ENCODE measurements around the gene SMARCA2.

The SMARCA2 gene

DNA sequence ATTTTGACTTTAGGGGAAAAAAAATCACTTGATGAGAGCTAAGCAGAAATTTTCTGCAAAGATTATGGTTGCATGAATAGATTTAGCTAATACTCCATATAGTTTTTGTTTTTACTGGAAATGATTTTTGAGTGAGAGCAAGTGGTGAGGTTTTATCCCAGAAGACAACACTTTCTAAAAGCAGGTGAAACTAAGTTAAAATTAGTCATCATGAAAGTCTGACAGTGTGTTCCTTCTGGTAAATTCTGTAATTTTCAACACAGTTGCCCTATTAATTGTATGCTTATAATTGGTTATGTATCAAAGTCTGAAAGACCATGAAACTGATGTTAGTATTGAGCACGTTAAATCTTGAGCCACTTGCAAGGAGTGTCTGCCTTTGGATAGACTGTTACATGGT is 91.5 kb downstream of the SMARCA2 start:
- no peak for DNase-seq (ENCODE audit: low read depth)
- TF ChIP-seq, protein P1, sequence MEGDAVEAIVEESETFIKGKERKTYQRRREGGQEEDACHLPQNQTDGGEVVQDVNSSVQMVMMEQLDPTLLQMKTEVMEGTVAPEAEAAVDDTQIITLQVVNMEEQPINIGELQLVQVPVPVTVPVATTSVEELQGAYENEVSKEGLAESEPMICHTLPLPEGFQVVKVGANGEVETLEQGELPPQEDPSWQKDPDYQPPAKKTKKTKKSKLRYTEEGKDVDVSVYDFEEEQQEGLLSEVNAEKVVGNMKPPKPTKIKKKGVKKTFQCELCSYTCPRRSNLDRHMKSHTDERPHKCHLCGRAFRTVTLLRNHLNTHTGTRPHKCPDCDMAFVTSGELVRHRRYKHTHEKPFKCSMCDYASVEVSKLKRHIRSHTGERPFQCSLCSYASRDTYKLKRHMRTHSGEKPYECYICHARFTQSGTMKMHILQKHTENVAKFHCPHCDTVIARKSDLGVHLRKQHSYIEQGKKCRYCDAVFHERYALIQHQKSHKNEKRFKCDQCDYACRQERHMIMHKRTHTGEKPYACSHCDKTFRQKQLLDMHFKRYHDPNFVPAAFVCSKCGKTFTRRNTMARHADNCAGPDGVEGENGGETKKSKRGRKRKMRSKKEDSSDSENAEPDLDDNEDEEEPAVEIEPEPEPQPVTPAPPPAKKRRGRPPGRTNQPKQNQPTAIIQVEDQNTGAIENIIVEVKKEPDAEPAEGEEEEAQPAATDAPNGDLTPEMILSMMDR (IDR thresholded peaks at IDR 0.05; ENCODE audit: insufficient read depth, low read depth, low read length, missing control alignments): no peak
- H3K4me3 ChIP-seq (ENCODE audit: low read length): no peak overlapping the region

DNA sequence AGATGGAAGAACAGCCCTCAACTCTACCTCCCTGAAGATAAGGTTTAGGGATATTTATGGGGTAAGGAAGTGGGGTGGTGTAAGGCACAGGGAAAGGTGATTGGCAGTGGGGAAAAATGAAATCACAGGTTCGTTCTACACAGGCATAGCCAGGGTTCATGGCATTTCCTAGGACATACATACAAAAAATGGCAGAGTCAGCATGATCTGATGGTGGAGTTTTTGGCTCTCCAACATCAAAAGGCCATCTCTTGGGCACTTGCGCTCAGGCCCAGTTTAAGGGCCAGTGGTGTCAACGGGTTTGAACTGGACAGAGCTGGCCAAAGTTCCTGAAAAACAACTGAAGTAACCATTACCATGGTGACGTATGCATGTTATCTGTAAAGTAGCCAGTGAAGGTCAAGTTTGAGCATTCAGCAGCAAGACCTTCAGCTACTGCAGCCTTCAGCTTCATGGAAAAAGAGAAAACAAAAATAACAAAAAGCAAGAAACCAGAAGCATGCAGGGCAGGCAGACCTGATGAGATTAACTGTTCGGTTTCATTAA is 92.8 kb downstream of the SMARCA2 start:
- no peak overlapping the region for H3K4me3 ChIP-seq (ENCODE audit: low read length)
- TF ChIP-seq, protein P1 (IDR thresholded peaks at IDR 0.05; ENCODE audit: insufficient read depth, low read depth, low read length, missing control alignments): no peak
- no peak for DNase-seq (ENCODE audit: low read depth)

DNA sequence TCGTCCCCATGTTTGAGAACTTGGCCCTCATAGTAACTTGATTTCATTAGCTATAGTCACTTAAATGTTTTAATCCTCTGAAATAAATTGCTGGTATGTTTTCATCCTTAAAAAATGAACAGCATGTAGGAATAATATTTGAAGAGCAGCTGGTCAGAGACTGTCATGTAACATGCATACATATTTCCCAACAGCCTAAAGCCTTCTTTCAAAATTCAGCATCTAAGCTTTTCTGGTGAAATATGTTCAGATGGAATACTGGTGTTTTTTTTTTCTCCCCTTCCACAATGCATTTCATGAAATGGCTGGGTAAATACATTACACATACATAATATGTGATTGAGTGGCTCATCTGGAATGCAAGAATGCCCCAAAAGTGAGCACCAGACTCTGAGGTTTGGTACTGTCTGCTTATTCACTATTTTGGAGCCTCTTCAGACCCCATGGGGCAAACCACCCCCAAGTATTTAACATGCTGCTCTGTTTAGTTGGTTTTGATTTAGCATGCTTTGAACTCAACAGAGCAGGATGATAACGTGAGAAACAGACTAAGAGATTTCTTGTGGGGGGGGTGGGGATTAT is 94.0 kb downstream of the SMARCA2 start:
- TF ChIP-seq, protein P1 (IDR thresholded peaks at IDR 0.05; ENCODE audit: insufficient read depth, low read depth, low read length, missing control alignments): no peak
- DNase-seq (ENCODE audit: low read depth): no peak
- no peak overlapping the region for H3K4me3 ChIP-seq (ENCODE audit: low read length)

DNA sequence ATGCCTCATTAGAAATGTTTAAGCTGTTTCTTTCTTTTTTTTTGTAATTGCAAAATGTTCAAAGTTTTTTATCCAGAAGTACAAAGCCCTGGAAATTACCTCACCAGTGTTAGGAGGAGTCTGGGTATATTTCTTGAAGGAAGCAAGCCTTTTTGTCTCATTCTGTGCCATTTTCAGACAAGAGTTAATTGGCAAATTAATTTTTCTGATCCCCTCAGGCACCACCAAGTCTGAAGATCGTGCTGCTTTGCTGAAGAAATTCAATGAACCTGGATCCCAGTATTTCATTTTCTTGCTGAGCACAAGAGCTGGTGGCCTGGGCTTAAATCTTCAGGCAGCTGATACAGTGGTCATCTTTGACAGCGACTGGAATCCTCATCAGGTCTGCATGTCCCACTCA is 94.9 kb downstream of the SMARCA2 start:
- DNase-seq (ENCODE audit: low read depth): no peak
- no peak overlapping the region for H3K4me3 ChIP-seq (ENCODE audit: low read length)
- TF ChIP-seq, protein P1 (IDR thresholded peaks at IDR 0.05; ENCODE audit: insufficient read depth, low read depth, low read length, missing control alignments): no peak

DNA sequence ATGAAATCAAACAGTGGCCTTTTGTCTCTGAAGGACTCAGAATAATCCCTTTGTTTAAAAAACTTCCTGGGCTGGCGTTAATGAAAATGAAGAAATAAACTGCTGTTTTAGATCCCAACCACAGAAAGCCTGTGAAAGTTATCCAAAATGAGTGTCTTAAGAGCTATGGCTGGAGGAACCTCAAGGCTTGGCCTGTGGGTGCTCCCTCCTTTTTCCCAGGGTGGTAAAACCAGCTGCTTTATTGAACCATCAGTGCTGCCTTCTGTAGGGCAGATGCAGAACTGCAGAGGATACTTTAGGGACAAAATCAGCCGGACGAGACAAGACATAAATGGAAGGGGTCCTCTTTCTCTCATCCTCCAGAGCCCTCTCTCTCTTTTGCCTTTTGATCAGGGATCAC is 100.9 kb downstream of the SMARCA2 start:
- TF ChIP-seq, protein P1 (IDR thresholded peaks at IDR 0.05; ENCODE audit: insufficient read depth, low read depth, low read length, missing control alignments): peak; percentile 71
- H3K4me3 ChIP-seq (ENCODE audit: low read length): no peak overlapping the region
- DNase-seq (ENCODE audit: low read depth): peak; percentile 30

DNA sequence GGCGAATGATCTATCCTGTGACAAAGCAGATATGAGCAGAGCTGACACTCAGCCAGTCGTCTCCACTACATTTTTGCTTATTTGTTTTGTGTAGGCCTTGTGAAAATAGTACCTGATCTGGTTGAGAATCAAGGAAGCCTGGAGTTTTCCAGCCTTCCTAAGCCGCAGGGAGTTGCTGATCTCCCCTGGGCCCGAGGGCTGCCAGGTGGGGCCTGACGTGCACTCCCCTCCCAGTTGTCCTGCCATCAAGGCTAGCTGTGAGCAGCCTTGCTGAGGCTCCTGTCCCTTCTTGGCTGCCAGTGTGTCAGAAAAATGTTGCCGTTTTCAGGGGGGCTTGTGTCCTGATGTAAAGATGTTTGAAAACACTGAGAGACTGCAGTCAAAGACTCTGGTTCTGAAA is 102.4 kb downstream of the SMARCA2 start:
- H3K4me3 ChIP-seq (ENCODE audit: low read length): no peak overlapping the region
- TF ChIP-seq, protein P1 (IDR thresholded peaks at IDR 0.05; ENCODE audit: insufficient read depth, low read depth, low read length, missing control alignments): no peak
- DNase-seq (ENCODE audit: low read depth): no peak

DNA sequence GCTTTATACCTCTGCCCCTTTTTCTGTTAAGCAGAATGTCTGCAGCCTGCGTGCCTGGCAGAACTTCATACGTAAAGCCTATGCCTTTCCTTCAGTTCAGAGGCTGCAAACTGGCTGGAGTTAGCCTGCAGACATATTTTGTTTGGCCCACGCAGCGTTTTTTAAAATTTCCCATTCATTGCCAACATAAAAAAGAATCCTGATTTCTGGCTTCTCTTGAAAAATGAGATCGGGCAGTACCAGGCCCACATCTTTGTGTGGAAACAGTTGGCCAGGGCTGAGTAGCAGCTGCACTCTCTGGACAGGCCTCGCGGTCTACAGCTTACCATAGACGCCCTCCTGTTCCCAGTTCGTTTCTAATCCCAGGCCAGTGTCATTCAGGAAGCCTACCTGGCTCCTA is 104.4 kb downstream of the SMARCA2 start:
- H3K4me3 ChIP-seq (ENCODE audit: low read length): no peak overlapping the region
- TF ChIP-seq, protein P1 (IDR thresholded peaks at IDR 0.05; ENCODE audit: insufficient read depth, low read depth, low read length, missing control alignments): no peak
- no peak for DNase-seq (ENCODE audit: low read depth)
